Measurements from ENCODE around the gene MUL1. TPM values are rescaled to one million over a fixed set of nuclear protein-coding genes. Genes with fewer than 3 reads are reported as not detected.

Gene MUL1, protein sequence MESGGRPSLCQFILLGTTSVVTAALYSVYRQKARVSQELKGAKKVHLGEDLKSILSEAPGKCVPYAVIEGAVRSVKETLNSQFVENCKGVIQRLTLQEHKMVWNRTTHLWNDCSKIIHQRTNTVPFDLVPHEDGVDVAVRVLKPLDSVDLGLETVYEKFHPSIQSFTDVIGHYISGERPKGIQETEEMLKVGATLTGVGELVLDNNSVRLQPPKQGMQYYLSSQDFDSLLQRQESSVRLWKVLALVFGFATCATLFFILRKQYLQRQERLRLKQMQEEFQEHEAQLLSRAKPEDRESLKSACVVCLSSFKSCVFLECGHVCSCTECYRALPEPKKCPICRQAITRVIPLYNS
- 32.7 and 37.0 TPM in 2 replicates for total RNA-seq

DNA sequence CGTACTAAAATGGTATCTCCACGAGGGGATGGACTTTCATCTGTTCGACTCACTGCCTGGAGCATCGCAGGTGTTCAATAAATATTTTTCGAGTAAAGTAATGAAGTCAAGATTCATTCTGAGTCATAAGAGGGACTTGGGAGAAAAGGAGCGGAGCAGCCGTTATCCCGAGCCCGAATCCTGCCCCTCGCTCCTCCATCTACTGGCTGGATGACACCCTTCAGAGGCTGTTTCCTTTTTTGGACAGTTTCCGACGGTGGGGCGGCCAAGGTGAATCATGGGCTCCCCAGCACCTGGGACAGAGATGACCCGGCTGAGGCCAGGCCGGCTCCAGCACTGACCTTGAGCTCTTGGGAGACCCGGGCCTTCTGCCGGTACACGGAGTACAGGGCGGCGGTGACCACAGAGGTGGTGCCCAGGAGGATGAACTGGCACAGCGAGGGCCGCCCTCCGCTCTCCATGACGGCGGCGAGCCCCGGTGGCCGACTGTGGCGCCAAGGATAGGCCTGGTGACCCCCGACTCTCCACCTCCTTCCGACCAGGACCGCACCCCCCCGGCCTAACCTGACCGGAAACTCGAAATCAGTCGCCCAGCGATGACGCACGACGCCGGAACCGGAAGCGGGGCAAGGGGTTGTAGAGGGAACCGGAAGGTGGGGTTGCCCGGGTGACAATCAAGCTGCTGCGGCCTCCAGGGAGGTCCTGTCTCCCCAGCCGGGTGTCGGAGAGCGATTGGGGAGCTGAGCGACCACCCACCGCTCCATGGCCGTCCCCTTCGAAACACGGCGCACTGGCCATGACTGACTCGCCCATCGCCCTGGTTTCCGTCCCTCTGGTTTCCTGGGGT lies at the start of gene MUL1:
Gene MUL1, minus strand, starts transcription at position 588 of the 847 bp plus-strand sequence. Its CDS starts 127 bp downstream, at position 461.

DNA sequence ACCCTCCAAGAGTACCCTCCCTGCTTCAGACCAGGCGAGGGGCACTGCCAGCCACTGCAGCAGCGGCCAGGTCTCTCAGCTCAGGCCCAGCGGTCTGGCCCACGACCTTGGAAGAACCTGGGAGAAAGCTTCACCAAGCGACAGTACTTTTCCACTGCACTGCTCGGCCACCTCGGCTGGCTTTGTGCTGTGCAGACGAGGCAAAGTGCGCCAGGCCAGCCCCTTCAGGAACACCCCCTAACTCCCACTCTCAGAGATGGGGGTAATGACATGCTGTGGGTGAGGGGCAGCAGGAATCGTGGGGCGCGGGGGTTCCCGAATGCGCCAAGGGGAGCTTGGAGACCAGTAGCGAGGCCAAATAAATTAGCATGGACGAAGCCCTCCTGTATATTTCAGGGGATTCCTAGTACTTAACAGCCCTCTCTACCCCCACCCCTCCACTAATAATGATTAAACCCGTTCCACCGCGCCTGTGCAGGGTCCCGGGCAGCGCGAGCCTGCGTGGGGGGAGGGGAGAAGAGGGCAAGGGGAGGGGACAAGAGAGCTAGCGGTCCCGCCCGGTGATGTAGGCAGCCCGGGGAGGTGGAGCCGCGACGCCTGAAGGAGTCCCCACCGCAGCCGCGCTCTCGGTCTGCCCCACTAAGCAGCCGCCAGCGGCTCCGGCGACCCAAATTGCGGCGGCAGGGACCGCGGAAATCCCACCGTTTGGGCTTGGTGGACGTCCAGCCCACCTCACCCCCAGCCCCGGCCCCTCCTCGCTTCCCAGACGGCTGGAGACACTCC lies 44.2 kb upstream of the MUL1 start, which contains the start of gene FAM43B:
Gene FAM43B, plus strand, starts transcription at position 629 of the 783 bp plus-strand sequence. CDS start 401 bp downstream, outside the sequence.

GRCh38 chr1:20485527-20486456 lies 22.2 kb downstream of the MUL1 start, which contains the start of gene CAMK2N1:
Gene CAMK2N1 (minus strand): TSS chr1:20486210. CDS start chr1:20485379, 831 bp downstream.

Other genes starting within 250 kb of the MUL1 start
- gene VWA5B1, start 217.3 kb downstream of the MUL1 start, total RNA-seq = under 0.01 TPM in 1 of 2 replicates, not detected in the other
- 23.3 and 72.7 TPM in 2 replicates for gene CAMK2N1, start 21.9 kb downstream of the MUL1 start, total RNA-seq
- gene FAM43B, start 44.4 kb upstream of the MUL1 start, total RNA-seq = 0.32 and 0.39 TPM in 2 replicates
- gene CDA, start 80.9 kb upstream of the MUL1 start, total RNA-seq = 1.9 and 7.1 TPM in 2 replicates
- gene PINK1, start 125.3 kb upstream of the MUL1 start, total RNA-seq = 50.4 and 53.9 TPM in 2 replicates
- gene DDOST, start 153.2 kb upstream of the MUL1 start, total RNA-seq = 391 and 455 TPM in 2 replicates
- gene KIF17, start 209.9 kb upstream of the MUL1 start, total RNA-seq = 0.39 and 0.56 TPM in 2 replicates
- 0.56 and 1.0 TPM in 2 replicates for gene SH2D5, start 224.6 kb upstream of the MUL1 start, total RNA-seq